ENCODE measurements around the gene CTRL. TPM values are rescaled to one million over a fixed set of nuclear protein-coding genes. Genes with fewer than 3 reads are reported as not detected.
A peak's percentile ranks its signal among the peaks of the same experiment; 100 is the strongest.
"Not testable (repeated sequence)": the region's sequence is repeated elsewhere in the genome, so short reads cannot be mapped to it uniquely, and the experiment has no call there.

Gene CTRL
- total and polyA plus RNA-seq, 12 donors: 0.09 to 4.6 (median 1.2) TPM; not detected in 1

- 36 to 58% (median 41%) methylated on average over 4 of the region's 4 CpGs for WGBS, 4 donors
- peak; percentile 72 to 89 (median 85) for DNase-seq
- Histone ChIP-seq H3K36me3 (replicated peaks in 1 of 2) (no peaks in the 10 kb centered on the region), H3K9me3 (replicated peaks in 1 of 3) (no peaks in the 10 kb centered on the region), H3K4me1 (replicated peaks in 1 of 2) (peaks cover 9 to 15% of the 10 kb centered on the region in 2 donors), H3K27me3 (no peaks in the 10 kb centered on the region), H3K27ac (peak overlapping the region in 4 of 5 donors; percentile 33 to 85 (median 78)), H3K4me3 (no peak overlapping the region)
- intact Hi-C loops (cut with DNase I): no loop called here
- peak in 1 of 2 donors; percentile 47 for TF ChIP-seq POLR2A (IDR thresholded peaks at IDR 0.05)
- TF ChIP-seq, protein P1, sequence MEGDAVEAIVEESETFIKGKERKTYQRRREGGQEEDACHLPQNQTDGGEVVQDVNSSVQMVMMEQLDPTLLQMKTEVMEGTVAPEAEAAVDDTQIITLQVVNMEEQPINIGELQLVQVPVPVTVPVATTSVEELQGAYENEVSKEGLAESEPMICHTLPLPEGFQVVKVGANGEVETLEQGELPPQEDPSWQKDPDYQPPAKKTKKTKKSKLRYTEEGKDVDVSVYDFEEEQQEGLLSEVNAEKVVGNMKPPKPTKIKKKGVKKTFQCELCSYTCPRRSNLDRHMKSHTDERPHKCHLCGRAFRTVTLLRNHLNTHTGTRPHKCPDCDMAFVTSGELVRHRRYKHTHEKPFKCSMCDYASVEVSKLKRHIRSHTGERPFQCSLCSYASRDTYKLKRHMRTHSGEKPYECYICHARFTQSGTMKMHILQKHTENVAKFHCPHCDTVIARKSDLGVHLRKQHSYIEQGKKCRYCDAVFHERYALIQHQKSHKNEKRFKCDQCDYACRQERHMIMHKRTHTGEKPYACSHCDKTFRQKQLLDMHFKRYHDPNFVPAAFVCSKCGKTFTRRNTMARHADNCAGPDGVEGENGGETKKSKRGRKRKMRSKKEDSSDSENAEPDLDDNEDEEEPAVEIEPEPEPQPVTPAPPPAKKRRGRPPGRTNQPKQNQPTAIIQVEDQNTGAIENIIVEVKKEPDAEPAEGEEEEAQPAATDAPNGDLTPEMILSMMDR (IDR thresholded peaks at IDR 0.05): no peak
These were observed 13.8 kb downstream of the CTRL start for GRCh38 chr16:67917852-67918236.

- Histone ChIP-seq H3K9me3 (replicated peaks in 1 of 3) (no peaks in the 10 kb centered on the region), H3K4me1 (replicated peaks in 1 of 2) (peaks cover 9 to 15% of the 10 kb centered on the region in 2 donors), H3K27me3 (no peaks in the 10 kb centered on the region), H3K4me3 (no peak overlapping the region), H3K36me3 (replicated peaks in 1 of 2) (no peaks in the 10 kb centered on the region), H3K27ac (peak overlapping the region in 4 of 5 donors; percentile 33 to 85 (median 78))
- 52 to 71% (median 58%) methylated on average over 4 to 6 of the region's 6 CpGs for WGBS, 4 donors
- intact Hi-C loops (cut with DNase I): no loop called here
- TF ChIP-seq POLR2A (IDR thresholded peaks at IDR 0.05): no peak
- TF ChIP-seq, protein P1 (IDR thresholded peaks at IDR 0.05): no peak
- peak in 3 of 7 donors; percentile 44 to 55 (median 54) for DNase-seq
These were observed 14.4 kb downstream of the CTRL start for GRCh38 chr16:67917140-67917851.

DNA sequence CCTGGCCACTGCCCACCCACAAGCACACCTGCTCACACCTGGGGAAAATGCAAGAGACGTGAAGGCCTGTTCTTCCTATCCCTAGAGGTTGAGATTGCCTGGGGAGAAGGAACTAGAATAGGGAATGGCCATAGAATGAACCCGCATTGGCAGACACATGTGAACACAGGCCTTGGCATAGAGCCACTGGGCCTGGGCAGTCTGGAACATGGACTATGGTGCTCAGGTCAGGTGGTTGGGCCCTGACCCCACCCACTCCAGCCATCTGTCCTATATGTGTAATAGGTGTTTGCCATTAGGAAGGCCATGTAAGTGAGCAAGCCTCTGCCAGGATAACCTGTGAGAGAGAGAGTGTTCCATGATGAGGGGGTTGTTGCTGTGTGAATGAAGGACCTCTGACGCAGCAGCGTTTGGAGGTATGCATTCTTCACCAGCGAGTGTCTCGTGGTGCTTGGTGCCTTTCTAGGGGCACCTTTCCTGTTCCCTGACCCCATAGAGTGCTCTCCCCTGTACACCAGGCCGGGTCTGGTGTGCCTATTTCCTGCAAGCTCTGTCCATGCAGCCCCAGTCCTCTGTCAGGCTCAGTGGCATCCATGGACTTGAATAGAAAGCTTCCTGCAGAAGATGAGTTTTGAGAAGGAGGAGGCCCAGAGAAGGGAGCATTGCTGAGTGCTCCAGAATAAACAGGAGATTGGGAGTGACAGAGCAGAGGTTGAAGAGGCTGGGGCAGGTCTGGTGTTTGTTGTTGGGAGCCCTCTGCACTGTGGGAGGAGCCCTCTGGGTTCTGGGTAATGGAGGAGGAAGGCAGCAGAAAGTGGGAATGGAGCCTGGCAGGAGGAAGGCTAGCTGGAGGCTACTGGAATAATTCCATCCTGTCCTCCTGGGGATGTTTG lies 15.6 kb downstream of the CTRL start:
- 79 to 87% (median 83%) methylated on average over 5 to 7 of the region's 7 CpGs for WGBS, 4 donors
- Histone ChIP-seq H3K4me3 (no peak overlapping the region), H3K9me3 (replicated peaks in 1 of 3) (no peaks in the 10 kb centered on the region), H3K4me1 (replicated peaks in 1 of 2) (peaks cover 9 to 15% of the 10 kb centered on the region in 2 donors), H3K27ac (peak overlapping the region in 2 of 5 donors; percentile 84 to 85), H3K27me3 (no peaks in the 10 kb centered on the region), H3K36me3 (replicated peaks in 1 of 2) (peaks cover 0 to 10% of the 10 kb centered on the region in 2 donors)
- DNase-seq: no peak
- TF ChIP-seq, protein P1 (IDR thresholded peaks at IDR 0.05): no peak
- no peak for TF ChIP-seq POLR2A (IDR thresholded peaks at IDR 0.05)
- intact Hi-C loops (cut with DNase I): no loop called here

GRCh38 chr16:67915496-67915769 lies 16.2 kb downstream of the CTRL start:
- Histone ChIP-seq H3K4me1 (replicated peaks in 1 of 2) (peaks cover 9 to 15% of the 10 kb centered on the region in 2 donors), H3K36me3 (replicated peaks in 1 of 2) (peaks cover 0 to 14% of the 10 kb centered on the region in 2 donors)
- H3K27me3 ChIP-seq; H3K9me3 ChIP-seq (replicated peaks in 1 of 3); H3K4me3 ChIP-seq; intact Hi-C loops (cut with DNase I); DNase-seq; H3K27ac ChIP-seq: not testable (repeated sequence)
- WGBS, 4 donors: 80 to 100% (median 92%) methylated on average over 1 to 2 of the region's 2 CpGs; no CpG with 5 or more reads in 1 of the 4 donors

All from adrenal gland (tissue), 12 donors.